ENCODE measurements around the gene EGFL8. TPM values are rescaled to one million over a fixed set of nuclear protein-coding genes. Genes with fewer than 3 reads are reported as not detected.

Gene EGFL8
- total and polyA plus RNA-seq, 2 of the 8 experiments (the other 6 are each of a cell fraction or from before 2014, with no cell fraction given): 5.0 to 9.2 TPM

DNA sequence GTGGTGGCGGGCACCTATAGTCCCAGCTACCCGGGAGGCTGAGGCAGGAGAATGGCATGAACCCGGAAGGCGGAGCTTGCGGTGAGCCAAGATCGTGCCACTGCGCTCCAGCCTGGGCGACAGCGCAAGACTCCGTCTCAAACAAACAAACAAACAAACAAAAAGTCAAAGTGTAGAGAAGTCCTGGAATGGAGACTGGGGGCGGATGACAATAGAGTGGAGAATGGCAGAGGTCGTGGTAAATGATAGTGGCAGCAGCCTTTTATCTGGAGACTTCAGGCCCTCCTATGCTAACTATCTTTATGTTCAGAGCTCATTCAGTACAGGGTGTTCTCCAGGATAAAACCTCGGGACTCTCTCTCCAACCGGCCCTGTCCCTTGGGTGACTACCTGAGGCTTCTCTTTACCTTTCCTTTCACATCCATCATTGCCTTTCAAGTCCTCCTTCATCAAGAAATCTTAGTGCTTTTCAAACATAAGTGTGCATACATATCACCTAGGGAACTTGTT, 32.9 kb upstream of the EGFL8 start:
- CTCF ChIA-PET (ENCODE audit: partially characterized antibody): interaction anchor here (2.1 to 5.6 kb wide), 2 partner anchors 13 to 17 kb away, joined by 8 to 76 read pairs; no protein-coding TSS in a partner anchor
- Histone ChIP-seq H4K5ac (ENCODE audit: insufficient read length, low read depth, low read length) (no peak overlapping the region), H3K23me2 (ENCODE audit: low read depth, low read length) (peaks cover 5% of the 10 kb centered on the region), H4K20me1 (replicated peaks in 1 of 2; ENCODE audit: control insufficient read depth in 1 of 2, insufficient read depth in 2 of 2, low read length in 2 of 2) (no peaks in the 10 kb centered on the region), H3K79me2 (ENCODE audit: control insufficient read depth in 1 of 2, insufficient read depth in 2 of 2, low read length in 2 of 2) (peaks cover 0 to 12% of the 10 kb centered on the region in 2 experiments; a peak in 1 of 4 replicates), H2BK15ac (ENCODE audit: low read length) (no peak overlapping the region), H3K27ac (ENCODE audit: low read depth, low read length) (no peak overlapping the region), H3K79me1 (ENCODE audit: low read depth, low read length) (0 out of 2 replicates have a peak, but pooled peaks cover 2% of the 10 kb centered on the region), H3K9me3 (ENCODE audit: insufficient read depth in 2 of 2, low read depth in 1 of 2, low read length in 1 of 2) (no peaks in the 10 kb centered on the region), H2BK20ac (ENCODE audit: low read length) (no peak overlapping the region), H3K27me3 (replicated peaks in 1 of 4; ENCODE audit: control insufficient read depth in 3 of 4, extremely low read depth in 1 of 4, insufficient read depth in 3 of 4, low read length in 3 of 4) (no peaks in the 10 kb centered on the region), H3K9ac (replicated peaks in 1 of 4; ENCODE audit: extremely low read depth in 1 of 4, low read depth in 3 of 4, low read length in 3 of 4) (no peak overlapping the region), H4K8ac (ENCODE audit: extremely low read depth, insufficient read depth, low read length) (no peak overlapping the region), H3K4me2 (ENCODE audit: insufficient read depth in 1 of 2, low read depth in 2 of 2, low read length in 2 of 2) (no peak overlapping the region), H3K36me3 (ENCODE audit: control insufficient read depth in 2 of 4, insufficient read depth in 4 of 4, low read length in 3 of 4) (no peaks in the 10 kb centered on the region), H2BK12ac (ENCODE audit: low read depth, low read length) (no peak overlapping the region), H2BK120ac (replicated peaks; ENCODE audit: low read depth, low read length) (no peak overlapping the region), H2AFZ (ENCODE audit: low read length) (no peak overlapping the region), H4K91ac (replicated peaks; ENCODE audit: insufficient read length, low read length) (no peak overlapping the region), H3K4ac (replicated peaks; ENCODE audit: insufficient read length, low read depth, low read length) (no peak overlapping the region), H3K4me3 (ENCODE audit: extremely low read depth in 1 of 4, insufficient read depth in 2 of 4, low read depth in 3 of 4, low read length in 4 of 4) (no peak overlapping the region), H2BK5ac (ENCODE audit: low read depth, low read length) (no peak overlapping the region), H3K4me1 (replicated peaks in 1 of 4; ENCODE audit: control insufficient read depth in 3 of 4, insufficient read depth in 4 of 4, low read length in 3 of 4) (peaks cover 3 to 19% (median 8%) of the 10 kb centered on the region in 4 experiments; a peak in 6 of 7 replicates), H3K56ac (replicated peaks; ENCODE audit: insufficient read length, low read depth, low read length) (no peak overlapping the region), H3K14ac (ENCODE audit: insufficient read length) (no peak overlapping the region), H3K18ac (ENCODE audit: extremely low read depth, low read length) (no peak overlapping the region), H3K23ac (ENCODE audit: insufficient read length) (no peak overlapping the region), H2AK5ac (ENCODE audit: low read depth, low read length) (no peak overlapping the region)
- 80% methylated on average over 14 of the region's 14 CpGs; no CpG with 5 or more reads in 1 of the 2 experiments for WGBS, 2 experiments (ENCODE audit: extremely low coverage in 1 of 2, insufficient coverage in 1 of 2, insufficient read length in 1 of 2, insufficient replicate concordance in 2 of 2, low coverage in 1 of 2, low lambda C conversion rate in 2 of 2, missing lambda C conversion rate in 1 of 2)
- DNase-seq (ENCODE audit: low read depth in 1 of 2, low spot score in 2 of 2) (no peak), FAIRE-seq (no peak)
- POLR2A ChIA-PET (ENCODE audit: partially characterized antibody): interaction anchor here (1.0 to 6.5 kb wide), 5 partner anchors 9 to 21 kb away, joined by 4 to 70 read pairs (median 21); partner anchors contain the start of gene PRRT1
- TF ChIP-seq TAF7 (optimal IDR thresholded peaks at IDR 0.05; ENCODE audit: borderline replicate concordance, low read depth, low read length) (no peak), SIN3A (conservative IDR thresholded peaks at IDR 0.05 in 1 of 2, IDR thresholded peaks at IDR 0.05 in 1 of 2; ENCODE audit: low read depth in 1 of 2, low read length in 2 of 2) (no peak), SRF (IDR thresholded peaks at IDR 0.05; ENCODE audit: low read depth, low read length) (no peak), KDM1A (IDR thresholded peaks at IDR 0.05; ENCODE audit: borderline replicate concordance, low read length) (no peak), RAD21 (IDR thresholded peaks at IDR 0.05 in 1 of 2, conservative IDR thresholded peaks at IDR 0.05 in 1 of 2; ENCODE audit: low read depth in 2 of 2, low read length in 2 of 2) (no peak), SP4 (IDR thresholded peaks at IDR 0.05; ENCODE audit: low read length) (no peak), HDAC6 (IDR thresholded peaks at IDR 0.05; ENCODE audit: low read depth, low read length) (no peak), TEAD4 (IDR thresholded peaks at IDR 0.05; ENCODE audit: low read depth, low read length) (no peak), EGR1 (IDR thresholded peaks at IDR 0.05; ENCODE audit: borderline replicate concordance, low read depth, low read length) (no peak), EZH2 (IDR thresholded peaks at IDR 0.05; ENCODE audit: low read depth, low read length, severe bottlenecking) (no peak), CHD2 (IDR thresholded peaks at IDR 0.05; ENCODE audit: low read length) (no peak), BACH1 (IDR thresholded peaks at IDR 0.05; ENCODE audit: low read length) (no peak), POLR2AphosphoS5 (IDR thresholded peaks at IDR 0.05; ENCODE audit: low read depth, low read length) (no peak), BRCA1 (IDR thresholded peaks at IDR 0.05; ENCODE audit: low read depth, low read length) (no peak)

Data from H1 (cell line).